Suprapubic skin (tissue), 4 donors: ENCODE results near the gene POLR2J2.
"Not testable (repeated sequence)": the region's sequence is repeated elsewhere in the genome, so short reads cannot be mapped to it uniquely, and the experiment has no call there.

Experiments used
- EP300 ChIP-seq: sonication (generic); formaldehyde crosslinking; IDR thresholded peaks from one replicate; pipeline ENCODE4 v1.6.1; 2017; ENCODE audit warnings: antibody characterized with exemption
- POLR2A ChIP-seq, 2 donors: fragments of 450-650 bp; IDR thresholded peaks; one replicate each; pipeline ENCODE4 v1.6.1; 2017; ENCODE audit warnings: antibody characterized with exemption in 2 of 2, mild to moderate bottlenecking in 2 of 2, moderate library complexity in 2 of 2
- POLR2AphosphoS5 ChIP-seq, 3 donors: sonication (generic); formaldehyde crosslinking; IDR thresholded peaks; one replicate each; pipeline ENCODE4 v1.6.1; 2017; ENCODE audit warnings: antibody characterized with exemption in 3 of 3
- TF ChIP-seq, protein P1 (sequence below), 2 donors: fragments of 200-600 bp in 1 of 2; fragments of 450-650 bp in 1 of 2; sonication (generic) in 1 of 2; IDR thresholded peaks; one replicate each; pipeline ENCODE4 v1.5.1; 2016 to 2019; ENCODE audit warnings: antibody characterized with exemption in 2 of 2, mild to moderate bottlenecking in 1 of 2, moderate library complexity in 1 of 2

GRCh38 chr7:102689436-102690282, 18.2 kb upstream of the POLR2J2 start:
- TF ChIP-seq, protein P1, sequence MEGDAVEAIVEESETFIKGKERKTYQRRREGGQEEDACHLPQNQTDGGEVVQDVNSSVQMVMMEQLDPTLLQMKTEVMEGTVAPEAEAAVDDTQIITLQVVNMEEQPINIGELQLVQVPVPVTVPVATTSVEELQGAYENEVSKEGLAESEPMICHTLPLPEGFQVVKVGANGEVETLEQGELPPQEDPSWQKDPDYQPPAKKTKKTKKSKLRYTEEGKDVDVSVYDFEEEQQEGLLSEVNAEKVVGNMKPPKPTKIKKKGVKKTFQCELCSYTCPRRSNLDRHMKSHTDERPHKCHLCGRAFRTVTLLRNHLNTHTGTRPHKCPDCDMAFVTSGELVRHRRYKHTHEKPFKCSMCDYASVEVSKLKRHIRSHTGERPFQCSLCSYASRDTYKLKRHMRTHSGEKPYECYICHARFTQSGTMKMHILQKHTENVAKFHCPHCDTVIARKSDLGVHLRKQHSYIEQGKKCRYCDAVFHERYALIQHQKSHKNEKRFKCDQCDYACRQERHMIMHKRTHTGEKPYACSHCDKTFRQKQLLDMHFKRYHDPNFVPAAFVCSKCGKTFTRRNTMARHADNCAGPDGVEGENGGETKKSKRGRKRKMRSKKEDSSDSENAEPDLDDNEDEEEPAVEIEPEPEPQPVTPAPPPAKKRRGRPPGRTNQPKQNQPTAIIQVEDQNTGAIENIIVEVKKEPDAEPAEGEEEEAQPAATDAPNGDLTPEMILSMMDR (IDR thresholded peaks at IDR 0.05), result not testable (repeated sequence)
- TF ChIP-seq POLR2A (IDR thresholded peaks at IDR 0.05); POLR2AphosphoS5 (IDR thresholded peaks at IDR 0.05); EP300: not testable (repeated sequence)
